NOMO-1 treated with dmso at 0.1 percent for 144 hours (cell line): Measurements from ENCODE around the gene BMP7.
"Not testable (repeated sequence)": the region's sequence is repeated elsewhere in the genome, so short reads cannot be mapped to it uniquely, and the experiment has no call there.

Experiments used
- DNase-seq: peaks from one replicate; lab custom pipeline; 2025; ENCODE audit not compliant: unreplicated experiment; lab: John Stamatoyannopoulos, UW

The BMP7 gene

DNA sequence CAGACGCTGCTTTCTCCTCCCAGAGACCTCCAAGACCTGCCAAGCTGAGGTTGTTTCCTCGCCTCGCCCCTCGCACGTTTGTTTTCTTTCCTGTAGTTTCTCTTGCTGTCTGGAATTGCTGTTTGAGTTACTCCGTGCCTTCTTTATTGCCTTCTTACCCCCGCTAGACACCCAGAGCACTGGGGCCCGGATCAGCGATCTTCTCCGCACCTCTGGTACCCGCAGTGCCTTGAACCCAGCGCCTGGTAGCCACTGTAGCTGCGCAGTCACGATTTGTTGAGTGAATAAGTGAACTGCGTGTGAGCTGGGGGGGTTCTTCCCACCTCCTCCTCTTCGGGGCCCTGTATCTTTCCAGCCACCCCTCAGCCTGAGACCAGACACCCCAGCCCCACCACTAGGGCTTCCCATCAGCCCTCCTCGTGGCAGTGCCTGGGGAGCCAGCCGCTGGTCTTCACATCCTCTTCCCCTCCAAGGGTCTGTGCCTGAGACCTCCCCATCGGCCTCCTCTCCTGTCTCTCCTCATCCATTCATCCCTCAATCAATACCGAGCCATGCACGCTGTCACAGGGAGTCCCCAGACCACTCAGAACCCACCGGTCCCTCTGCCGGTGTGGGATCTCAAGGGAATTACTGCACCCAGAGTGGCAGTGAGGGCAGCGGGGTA, 849 bp upstream of the BMP7 start:
- no peak for DNase-seq

DNA sequence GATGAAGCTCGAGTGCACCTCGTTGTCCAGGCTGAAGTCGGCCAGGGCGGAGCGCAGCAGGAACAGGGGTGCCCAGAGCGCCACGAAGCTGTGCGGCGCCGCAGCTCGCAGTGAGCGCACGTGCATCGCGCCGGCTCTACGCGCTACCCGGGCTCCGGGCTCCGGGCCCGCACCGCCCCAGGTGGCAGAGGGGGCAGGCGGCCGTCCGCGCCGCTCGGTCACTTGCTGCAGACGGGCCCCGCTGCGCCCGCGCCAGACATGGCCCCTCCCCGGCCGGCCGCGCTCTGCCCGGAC, 497 bp downstream of the BMP7 start:
- DNase-seq: no peak

DNA sequence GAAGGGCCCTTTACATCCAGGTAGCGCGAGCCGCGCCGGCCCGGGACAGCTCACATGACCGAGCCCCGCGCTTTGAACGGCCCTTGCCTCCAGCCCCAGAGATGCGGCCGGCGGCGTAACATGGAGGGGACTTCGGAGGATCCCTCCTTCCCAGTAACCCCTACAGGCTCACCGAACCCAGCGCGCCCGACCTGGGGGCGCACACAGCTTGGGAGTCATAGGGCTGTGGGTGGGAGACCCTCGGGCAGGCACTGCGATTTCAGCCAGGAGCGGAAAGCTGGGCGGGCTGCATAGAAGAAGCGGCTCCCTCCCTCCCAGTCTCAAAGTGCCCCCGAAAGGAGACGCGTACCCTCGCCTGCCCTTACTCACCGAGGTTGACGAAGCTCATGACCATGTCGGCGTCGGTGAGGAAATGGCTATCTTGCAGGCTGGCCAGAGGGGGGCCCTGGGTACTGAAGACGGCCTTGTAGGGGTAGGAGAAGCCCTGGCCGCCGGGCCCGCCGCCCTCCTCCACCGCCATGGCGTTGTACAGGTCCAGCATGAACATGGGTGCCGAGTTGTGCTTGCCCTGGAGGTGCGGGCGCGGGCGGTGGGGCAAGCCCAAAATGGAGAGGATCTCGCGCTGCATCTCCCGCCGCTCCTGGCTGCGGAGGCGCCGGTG, 975 bp downstream of the BMP7 start:
- no peak for DNase-seq

DNA sequence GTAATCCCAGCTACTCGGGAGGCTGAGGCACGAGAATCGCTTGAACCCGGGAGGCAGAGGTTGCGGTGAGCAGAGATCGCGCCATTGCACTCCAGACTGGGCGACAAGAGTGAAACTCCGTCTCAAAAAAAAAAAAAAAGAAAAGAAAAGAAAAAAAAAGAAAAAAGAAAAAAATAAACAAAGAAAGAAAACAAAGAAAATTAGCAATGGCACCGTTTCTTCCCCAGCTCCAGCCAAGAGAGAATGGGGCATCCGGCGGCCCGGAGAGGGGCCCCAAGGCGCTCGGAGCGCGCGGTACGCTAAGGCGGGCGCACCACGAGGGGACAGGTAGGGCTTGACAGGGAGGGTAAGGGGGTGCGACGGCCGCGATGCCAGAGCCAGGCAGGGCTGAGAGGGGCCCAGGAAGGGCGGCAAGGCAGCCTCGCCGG, 1.5 kb downstream of the BMP7 start:
- DNase-seq: not testable (repeated sequence)

DNA sequence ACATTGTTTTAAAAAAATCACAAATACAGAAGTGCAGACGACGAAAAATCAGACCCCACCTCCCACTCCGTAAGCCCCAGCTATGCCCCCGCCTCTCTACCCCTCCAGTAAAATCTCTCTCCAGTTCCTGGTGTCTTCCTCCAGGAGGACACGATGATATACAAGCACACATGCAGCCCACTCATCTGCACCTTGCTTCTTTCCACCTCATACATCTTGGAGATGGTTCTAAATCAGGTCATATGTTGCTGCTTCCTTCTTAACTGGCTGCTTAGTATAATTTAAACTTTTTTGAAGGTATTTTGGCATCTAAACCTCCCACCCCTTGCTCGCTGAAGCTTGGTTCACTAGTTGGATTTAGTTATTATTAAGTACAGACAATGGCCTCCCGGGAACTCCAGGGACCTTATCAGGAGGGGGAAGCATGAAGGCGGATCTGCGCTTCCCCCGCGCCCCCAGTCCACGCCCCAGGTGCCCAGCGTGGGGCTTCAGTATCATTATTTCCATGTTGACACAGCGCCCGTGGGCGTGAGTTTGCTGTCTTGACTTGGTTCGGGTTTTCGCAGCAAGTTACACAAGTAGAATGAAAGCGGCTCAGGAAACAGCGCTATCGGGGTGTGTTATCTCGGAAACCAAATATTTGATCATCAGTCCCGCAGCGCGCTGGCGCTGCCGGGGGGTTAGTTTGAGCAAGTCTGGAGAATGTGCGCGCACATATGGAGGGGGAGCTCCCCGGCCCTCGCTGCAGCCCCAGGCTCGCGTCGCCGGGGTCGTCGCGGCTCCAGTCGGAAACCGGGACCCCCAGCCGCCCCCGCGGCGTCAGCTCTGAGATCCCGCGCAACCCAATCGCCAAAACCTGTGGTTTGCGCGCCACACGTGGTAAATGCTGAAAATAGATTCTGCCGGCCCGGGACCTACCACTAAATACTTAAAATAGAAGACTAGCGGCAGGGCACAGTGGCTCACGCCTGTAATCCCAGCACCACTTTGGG, 2.3 kb downstream of the BMP7 start:
- no peak for DNase-seq

DNA sequence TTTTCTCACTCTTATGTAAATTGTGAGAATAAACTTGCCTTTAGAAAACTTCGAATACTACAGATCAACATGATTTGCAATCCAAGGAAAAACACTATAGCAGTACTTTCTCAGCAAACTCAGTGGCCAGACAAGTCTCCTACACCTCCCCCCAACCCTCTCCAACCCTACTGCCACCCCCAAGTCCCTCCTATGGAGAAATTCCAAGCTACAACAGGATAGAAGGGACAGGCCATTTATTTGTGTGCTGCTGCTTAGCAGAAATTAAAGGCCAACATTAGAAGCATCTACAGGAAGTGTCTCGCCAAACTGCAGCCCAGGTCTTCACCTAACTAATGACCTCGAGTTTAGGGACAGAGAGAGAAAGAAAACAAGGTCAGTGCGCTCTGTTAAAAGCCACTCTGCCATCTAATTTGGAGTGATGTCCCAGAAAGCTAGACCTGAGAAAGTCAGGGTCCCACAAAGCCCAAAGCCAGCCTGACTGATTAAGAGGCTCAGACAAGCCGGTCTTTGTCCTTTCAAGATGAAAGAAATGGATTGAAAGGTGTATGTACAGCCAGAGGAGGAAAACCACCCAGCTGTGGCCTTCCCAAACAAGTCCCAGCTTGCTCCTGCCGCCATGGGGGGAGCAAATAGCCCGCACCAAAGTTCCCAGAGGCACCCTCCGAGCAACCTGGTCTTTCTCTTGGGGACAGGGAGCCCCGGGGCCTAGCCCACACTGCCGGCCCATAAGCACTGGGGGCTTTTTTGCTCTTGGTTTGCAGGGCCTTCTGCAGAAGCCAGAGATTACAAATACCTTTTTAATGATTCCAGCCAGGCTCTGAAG, 3.4 kb downstream of the BMP7 start:
- no peak for DNase-seq

DNA sequence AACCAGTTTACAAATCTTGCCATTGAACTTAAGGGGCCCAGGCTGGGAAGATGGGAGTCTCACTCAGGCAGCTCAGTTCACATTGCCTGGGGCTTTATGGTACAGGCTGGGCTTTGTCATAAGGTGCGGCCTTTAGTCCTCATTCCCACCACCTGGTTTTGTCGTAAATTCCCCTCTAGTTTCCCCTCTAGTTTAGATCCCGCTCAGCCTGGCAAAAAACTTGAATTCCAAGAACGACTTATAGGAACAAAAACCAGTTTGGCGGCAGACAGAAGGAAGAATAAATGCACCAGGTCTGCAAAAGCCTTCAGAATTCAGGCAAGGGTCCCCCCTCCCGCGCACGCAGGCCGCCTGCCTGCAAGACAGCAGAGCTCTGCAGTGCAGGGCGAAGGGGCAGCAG, 4.1 kb downstream of the BMP7 start:
- no peak for DNase-seq

DNA sequence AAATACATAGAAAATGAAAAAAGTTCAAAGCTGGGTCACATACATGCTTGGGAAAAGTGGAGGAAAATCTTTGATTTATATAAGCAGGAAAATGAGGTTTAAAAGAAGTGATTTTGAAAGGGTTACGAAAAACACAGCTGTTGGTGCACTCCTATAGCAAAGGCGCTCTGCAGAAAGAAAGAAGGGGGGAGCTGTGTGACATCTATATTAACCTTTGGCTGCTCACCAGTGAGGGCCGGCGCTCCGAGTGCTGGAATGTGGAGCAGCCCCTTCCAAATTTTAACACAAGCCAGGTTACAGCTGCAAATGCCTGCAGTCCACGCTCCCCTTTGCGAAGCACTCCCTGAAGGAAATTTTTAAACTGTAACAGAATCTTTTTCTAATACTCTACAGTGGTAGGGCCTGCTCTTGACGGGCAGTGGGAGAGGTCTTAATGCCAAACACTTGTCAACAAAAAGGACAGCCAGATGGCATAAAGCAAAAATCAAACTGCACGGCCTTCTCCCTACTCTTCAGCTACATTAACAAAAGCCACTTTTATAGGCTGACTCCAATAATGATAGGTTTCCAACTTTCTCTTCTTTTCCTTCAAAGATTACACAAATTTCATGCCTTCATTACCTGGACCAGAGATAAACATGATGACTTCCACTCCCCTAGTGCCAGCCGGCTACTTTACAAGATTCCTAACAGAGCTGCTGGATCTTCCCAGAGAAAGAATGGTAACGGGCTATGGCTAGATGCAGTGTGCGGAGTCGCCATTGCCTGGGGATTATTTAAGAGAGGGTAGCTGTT, 4.8 kb downstream of the BMP7 start:
- DNase-seq: no peak

DNA sequence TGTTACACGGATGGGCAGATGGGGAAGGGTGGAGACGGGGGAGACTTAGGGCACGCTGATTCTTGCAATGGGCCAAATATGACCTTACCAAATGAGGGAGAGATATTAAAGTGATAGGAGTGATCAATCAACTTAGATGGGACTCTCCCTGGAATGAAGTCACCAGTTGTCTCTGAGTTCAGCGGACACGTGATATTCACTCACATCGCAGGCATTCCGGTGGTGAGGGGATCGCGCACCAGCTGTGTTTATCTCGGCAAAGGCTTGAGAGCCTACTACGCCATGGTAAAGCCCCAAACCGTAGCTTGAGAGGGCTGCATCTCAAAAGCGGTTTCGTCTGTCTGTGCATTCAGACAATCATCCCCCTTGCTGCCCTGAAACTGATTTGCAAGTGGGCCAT, 5.5 kb downstream of the BMP7 start:
- DNase-seq: no peak

DNA sequence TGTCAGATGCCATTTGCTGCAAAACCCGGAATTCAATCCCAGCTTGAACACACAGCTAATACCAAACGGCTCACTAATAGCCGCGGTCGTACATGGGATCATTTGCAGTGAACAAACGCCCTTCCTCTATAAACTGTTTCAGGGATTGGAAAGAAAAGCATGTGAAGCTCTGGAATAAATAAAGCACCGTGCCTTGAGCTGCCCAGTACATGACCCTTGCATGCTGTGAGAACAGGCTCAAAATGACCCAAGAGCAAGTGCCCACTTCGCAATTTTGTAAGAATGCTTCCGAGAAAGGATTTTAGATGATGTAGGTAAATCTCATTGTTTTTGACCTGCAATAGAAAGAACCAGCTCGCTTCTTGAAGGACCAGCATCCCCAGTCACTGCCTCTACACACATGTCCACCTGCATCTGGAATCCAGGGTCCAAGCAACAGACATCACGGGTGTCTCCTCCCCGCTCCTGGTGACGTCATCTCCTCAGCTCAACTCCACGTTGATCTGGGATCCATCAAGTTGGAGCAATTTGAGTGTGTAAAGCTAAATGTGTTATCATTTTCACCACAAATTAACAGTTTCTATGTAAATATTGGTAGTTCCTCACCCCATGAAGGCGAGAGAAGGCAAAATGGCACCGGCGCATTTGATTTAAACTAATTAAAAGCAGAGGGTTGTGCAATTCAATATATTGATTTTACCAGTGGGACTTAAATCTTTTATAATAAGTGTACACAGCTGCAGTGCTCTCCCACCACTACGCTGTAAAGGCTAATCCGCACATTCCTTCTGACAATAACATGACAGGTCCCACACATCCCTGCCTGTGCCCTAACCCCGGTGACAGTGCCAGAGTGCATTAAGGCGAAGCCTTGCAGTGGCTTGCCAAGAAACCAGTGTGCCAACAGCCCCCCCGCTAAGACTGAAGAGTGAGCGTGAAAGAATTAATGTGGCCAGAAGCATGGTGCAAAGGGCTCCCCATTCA, 6.2 kb downstream of the BMP7 start:
- no peak for DNase-seq

DNA sequence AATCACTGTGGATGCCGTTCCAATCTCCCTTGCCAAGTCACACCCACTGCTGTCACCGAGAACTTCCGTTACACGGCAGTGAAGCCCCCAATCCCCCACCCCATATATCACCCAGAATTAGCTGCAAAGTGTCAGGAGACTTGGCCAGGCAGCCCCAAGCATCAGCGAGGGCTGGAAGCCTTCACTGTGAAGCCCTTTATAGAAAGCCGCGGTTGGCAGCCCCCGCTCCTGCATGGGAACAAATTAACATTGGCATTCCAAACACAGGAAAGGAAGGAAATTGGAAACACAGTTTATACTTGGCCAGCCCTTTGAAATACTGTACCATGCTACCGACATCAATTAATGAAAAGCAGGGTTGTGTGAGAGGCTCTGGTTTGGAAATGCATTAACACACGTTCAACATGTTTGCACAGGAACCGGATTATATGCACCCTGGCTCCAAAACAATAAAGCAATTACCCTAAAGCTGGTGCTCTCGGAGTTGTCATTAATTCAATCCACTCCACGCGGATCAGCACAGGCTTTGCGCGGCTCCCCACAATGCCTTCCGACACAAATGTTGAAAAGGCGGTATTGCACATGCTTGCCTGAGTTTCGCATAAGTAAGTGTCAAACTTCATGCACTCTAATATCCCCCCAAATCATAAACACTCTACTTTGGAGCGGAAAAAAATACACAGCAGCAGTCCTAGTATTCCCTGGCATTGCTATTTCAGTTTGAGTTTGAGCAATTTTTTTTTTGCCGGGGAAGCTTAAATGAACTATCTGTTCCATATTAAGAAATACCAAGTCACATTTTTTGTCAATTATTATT, 7.1 kb downstream of the BMP7 start:
- DNase-seq: no peak

DNA sequence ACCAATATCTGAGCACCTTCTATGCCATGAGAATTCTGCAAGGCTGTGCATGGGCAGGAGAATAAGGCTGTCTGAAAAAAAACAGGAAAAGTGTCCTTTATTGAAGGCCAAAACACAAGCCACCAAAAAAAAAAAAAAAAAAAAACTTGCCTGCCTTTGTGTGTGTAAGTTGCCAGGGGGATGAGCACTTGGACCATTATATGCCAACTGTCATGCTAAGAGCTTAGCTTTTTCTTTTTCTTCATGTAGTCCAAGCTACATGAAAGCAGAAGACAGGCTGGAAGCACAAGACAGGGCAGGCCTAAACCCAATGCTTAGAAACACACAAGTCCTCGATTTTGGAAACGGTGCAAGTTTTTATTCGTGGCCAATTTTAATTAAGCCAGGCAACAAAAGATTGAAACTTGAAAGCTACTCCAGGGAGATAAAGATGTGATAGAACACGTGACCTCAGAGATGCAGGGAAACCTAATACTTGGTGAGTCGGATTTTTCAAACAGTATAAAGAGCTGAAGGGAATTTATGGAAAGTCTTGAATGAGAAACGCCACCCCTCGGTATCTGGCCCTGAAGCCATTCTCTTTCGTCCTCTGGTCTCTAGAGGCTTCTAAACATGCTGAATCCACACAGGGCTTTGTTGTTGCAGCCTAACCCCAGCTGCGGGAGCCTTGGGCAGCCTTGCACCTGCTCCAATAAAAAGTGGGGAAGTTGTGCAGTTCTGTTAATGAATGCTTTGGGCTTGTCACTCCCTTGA, 8.6 kb downstream of the BMP7 start:
- no peak for DNase-seq

DNA sequence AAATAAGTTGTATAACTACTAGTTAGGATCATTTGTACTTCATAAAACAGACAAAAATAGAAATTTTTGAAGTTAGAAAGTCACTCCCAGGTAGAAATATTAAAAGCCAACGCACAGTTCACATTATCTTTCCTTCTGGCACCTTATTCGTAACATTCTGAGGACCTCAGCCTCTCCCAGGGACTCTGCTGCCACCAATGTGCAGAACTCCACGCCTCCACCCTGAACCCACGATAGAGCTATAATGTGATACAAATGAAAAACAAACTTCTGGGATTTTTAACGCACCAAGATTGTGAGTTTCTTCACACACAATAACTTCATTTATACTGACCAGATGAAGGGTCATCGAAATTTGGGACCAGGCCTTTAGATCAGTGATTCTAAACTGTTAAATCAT, 9.5 kb downstream of the BMP7 start:
- DNase-seq: no peak

DNA sequence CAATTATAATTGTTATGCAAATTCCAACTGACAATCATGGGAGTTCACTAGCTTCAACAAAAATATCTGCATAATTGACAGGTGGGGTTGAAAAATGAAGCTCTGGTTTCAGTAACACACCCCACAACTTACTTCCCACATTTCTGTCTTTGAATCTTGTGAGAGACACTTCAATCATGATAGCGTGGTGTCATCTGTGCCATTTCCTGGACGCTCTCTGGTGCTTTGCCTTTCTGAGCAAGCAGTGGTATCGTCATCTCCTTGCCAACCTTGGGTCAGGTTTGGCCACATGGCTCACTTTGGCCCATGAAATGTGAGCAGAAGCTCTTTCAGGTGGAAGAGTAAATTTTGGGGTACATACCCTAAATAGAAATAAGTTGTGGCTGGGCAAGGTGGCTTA, 10.2 kb downstream of the BMP7 start:
- no peak for DNase-seq

DNA sequence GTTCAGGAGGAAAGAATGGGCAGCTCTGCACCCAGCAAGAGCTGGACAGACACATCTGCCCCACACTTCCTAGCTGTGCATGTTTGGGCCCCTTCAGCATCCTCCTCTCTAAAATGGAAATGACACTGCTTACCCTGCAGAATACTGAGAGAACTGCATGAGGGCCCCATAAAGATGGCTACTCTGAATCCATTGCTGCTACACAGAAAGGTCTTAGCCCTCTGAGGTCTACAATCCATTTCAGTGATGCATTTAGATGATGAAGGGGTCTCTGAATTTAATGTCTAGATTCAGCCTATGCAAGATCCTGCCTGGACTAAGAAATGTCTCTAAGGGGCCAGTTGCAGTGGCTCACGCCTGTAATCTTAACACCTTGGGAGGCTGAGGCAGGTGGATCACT, 11.3 kb downstream of the BMP7 start:
- no peak for DNase-seq

DNA sequence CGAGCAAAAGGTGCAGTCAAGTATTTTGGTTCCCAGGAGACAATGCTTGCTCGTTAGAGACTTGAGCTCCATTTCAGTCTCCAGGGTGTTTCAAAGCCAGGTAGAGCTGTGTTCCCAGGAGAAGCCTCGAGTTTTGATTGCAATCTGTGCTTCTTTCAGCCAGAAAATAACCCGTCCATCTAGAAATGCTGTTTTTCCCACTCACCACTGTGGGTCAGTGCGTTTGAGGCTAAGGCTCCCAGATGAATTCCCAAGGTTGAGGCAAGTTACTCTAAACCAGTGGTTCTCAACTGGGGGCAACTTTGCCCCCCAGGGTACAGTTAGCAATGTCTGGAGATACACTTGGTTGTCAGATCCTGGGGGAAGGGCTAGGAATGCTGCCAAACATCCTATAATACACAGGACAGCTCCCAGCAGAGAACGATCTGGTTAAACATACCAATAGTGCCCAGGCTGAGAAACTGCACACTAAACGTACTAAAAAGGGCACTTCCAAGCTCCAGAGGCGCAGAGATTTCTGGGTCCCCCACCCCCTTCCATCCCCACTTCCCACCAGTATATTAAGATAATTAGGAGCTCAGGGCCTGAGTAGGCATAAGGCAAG, 13.8 kb downstream of the BMP7 start:
- no peak for DNase-seq

DNA sequence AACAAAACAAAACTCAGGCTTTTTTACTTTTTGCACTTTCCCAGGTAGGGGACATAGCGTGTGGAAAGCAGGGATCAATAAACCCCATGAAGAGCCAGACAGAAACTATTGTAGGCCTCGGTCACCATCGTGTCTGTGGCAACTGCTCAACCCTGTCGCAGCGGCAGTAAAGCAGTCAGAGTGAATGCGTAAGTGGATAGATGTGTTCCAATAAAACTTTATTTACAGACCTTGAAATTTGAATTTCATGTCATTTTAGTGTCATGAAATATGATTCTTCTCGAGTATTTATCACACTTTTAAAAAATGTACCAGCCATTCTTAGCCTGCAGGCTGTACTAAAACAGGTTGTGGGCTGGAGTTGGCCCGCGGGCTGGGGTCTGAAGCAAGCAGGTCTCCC, 14.5 kb downstream of the BMP7 start:
- no peak for DNase-seq
